HEK293T (cell line): ENCODE measurements around the gene CUL9.

Source experiments
- CTCF ChIA-PET: fragments of 350-600 bp; formaldehyde crosslinking; extraction: SDS; loops from one replicate; lab custom pipeline; 2021; ENCODE audit warnings: antibody characterized with exemption, inconsistent platforms; lab: Yijun Ruan, JAX
- POLR2A ChIA-PET: fragments of 350-600 bp; formaldehyde crosslinking; extraction: SDS; loops from one replicate; lab custom pipeline; 2020; ENCODE audit warnings: antibody characterized with exemption, inconsistent platforms; lab: Yijun Ruan, JAX
- DNase-seq: peaks from one replicate; pipeline ENCODE4 v3.0.0; 2012; ENCODE audit warnings: mixed read lengths; ENCODE audit errors: extremely low spot score
- ARNT ChIP-seq: fragments of 450-650 bp; IDR thresholded peaks from 2 replicates; pipeline ENCODE4 v1.6.1; 2017; ENCODE audit warnings: mild to moderate bottlenecking
- BHLHE40 ChIP-seq: fragments of 450-650 bp; IDR thresholded peaks from 2 replicates; pipeline ENCODE4 v1.6.1; 2016; ENCODE audit warnings: mild to moderate bottlenecking, moderate library complexity, borderline replicate concordance
- CTBP1 ChIP-seq: fragments of 450-650 bp; IDR thresholded peaks from 2 replicates; pipeline ENCODE4 v1.6.1; 2016; ENCODE audit warnings: borderline replicate concordance
- ELF4 ChIP-seq: fragments of 450-650 bp; IDR thresholded peaks from 2 replicates; pipeline ENCODE4 v1.6.1; 2017; ENCODE audit warnings: antibody characterized with exemption
- FOXA1 ChIP-seq: fragments of 450-650 bp; IDR thresholded peaks from 2 replicates; pipeline ENCODE4 v1.6.1; 2016; ENCODE audit warnings: mild to moderate bottlenecking
- FOXK2 ChIP-seq: fragments of 450-650 bp; IDR thresholded peaks from 2 replicates; pipeline ENCODE4 v1.6.1; 2016; ENCODE audit warnings: mild to moderate bottlenecking
- FOXM1 ChIP-seq: fragments of 450-650 bp; IDR thresholded peaks from 2 replicates; pipeline ENCODE4 v1.6.1; 2017; ENCODE audit warnings: mild to moderate bottlenecking, borderline replicate concordance
- HDGF ChIP-seq: fragments of 450-650 bp; IDR thresholded peaks from 2 replicates; pipeline ENCODE4 v1.6.1; 2017; ENCODE audit warnings: antibody characterized with exemption, borderline replicate concordance
- L3MBTL2 ChIP-seq: fragments of 450-650 bp; conservative IDR thresholded peaks from 2 replicates; pipeline ENCODE4 v1.6.1; 2016; ENCODE audit warnings: mild to moderate bottlenecking
- LEF1 ChIP-seq: fragments of 450-650 bp; IDR thresholded peaks from 2 replicates; pipeline ENCODE4 v1.6.1; 2017; ENCODE audit warnings: mild to moderate bottlenecking, borderline replicate concordance
- NFRKB ChIP-seq: fragments of 450-650 bp; IDR thresholded peaks from 2 replicates; pipeline ENCODE4 v1.6.1; 2016; ENCODE audit warnings: mild to moderate bottlenecking, moderate library complexity
- PKNOX1 ChIP-seq: fragments of 450-650 bp; IDR thresholded peaks from 2 replicates; pipeline ENCODE4 v1.6.1; 2016
- SP1 ChIP-seq: fragments of 450-650 bp; IDR thresholded peaks from 2 replicates; pipeline ENCODE4 v1.6.1; 2017
- SUZ12 ChIP-seq: fragments of 450-650 bp; IDR thresholded peaks from 2 replicates; pipeline ENCODE4 v1.6.1; 2016; ENCODE audit warnings: mild to moderate bottlenecking
- TARDBP ChIP-seq: fragments of 450-650 bp; IDR thresholded peaks from 2 replicates; pipeline ENCODE4 v1.6.1; 2016
- ZNF384 ChIP-seq: fragments of 450-650 bp; IDR thresholded peaks from 2 replicates; pipeline ENCODE4 v1.6.1; 2016

Gene CUL9

GRCh38 chr6:43189776-43190304 is 7.8 kb downstream of the CUL9 start:
- TF ChIP-seq LEF1: no peak
- no peak for TF ChIP-seq ZNF384
- no peak for TF ChIP-seq ELF4
- no peak for TF ChIP-seq HDGF
- TF ChIP-seq BHLHE40: no peak
- no peak for TF ChIP-seq FOXK2
- CTCF ChIA-PET: no interaction called here
- POLR2A ChIA-PET: interaction anchor here (1.2 to 3.6 kb wide), 3 partner anchors 8 to 261 kb away, joined by 3 to 18 read pairs (median 3); partner anchors contain the start of genes CNPY3 and CUL9

GRCh38 chr6:43192911-43193310 is 10.9 kb downstream of the CUL9 start:
- ChIA-PET CTCF (no interaction called here), POLR2A (interaction anchor here (3.6 kb wide), 1 partner anchor 11 kb away, joined by 18 read pairs; the partner anchor contains the start of gene CUL9)
- TF ChIP-seq ZNF384 (no peak), HDGF (no peak), SUZ12 (no peak), FOXA1 (no peak), CTBP1 (no peak), FOXM1 (no peak), NFRKB (no peak), BHLHE40 (no peak)
- DNase-seq: no peak

More at GRCh38 chr6:43189776-43190304, 7.8 kb downstream of the CUL9 start:
- no peak for DNase-seq

- POLR2A ChIA-PET: no interaction called here
- CTCF ChIA-PET: no interaction called here
- DNase-seq: no peak
- TF ChIP-seq TARDBP (no peak), CTBP1 (no peak), L3MBTL2 (no peak), BHLHE40 (no peak)
These were observed 11.9 kb downstream of the CUL9 start for GRCh38 chr6:43193929-43194328.

GRCh38 chr6:43196337-43196736 is 14.3 kb downstream of the CUL9 start:
- TF ChIP-seq CTBP1: no peak
- no peak for TF ChIP-seq NFRKB
- TF ChIP-seq SUZ12: no peak
- TF ChIP-seq HDGF: no peak
- TF ChIP-seq ZNF384: no peak
- TF ChIP-seq FOXM1: no peak
- no peak for TF ChIP-seq TARDBP
- TF ChIP-seq FOXA1: no peak
- ChIA-PET POLR2A (interaction anchor here (1.2 kb wide), 1 partner anchor 14 kb away, joined by 5 read pairs; the partner anchor contains the start of gene CUL9), CTCF (no interaction called here)
- DNase-seq: no peak

GRCh38 chr6:43199912-43200311 is 17.9 kb downstream of the CUL9 start:
- ChIA-PET CTCF (no interaction called here), POLR2A (interaction anchor here (1.0 kb wide), 1 partner anchor 47 kb away, joined by 3 read pairs; no protein-coding TSS in a partner anchor)
- no peak for DNase-seq
- TF ChIP-seq FOXM1: no peak
- no peak for TF ChIP-seq TARDBP
- TF ChIP-seq CTBP1: no peak
- no peak for TF ChIP-seq ELF4
- no peak for TF ChIP-seq ARNT
- no peak for TF ChIP-seq FOXA1
- TF ChIP-seq LEF1: no peak
- TF ChIP-seq SUZ12: no peak
- no peak for TF ChIP-seq BHLHE40
- no peak for TF ChIP-seq PKNOX1
- TF ChIP-seq ZNF384: no peak
- no peak for TF ChIP-seq HDGF
- no peak for TF ChIP-seq SP1
- TF ChIP-seq FOXK2: no peak
- no peak for TF ChIP-seq L3MBTL2
- TF ChIP-seq NFRKB: no peak

- no peak for DNase-seq
- ChIA-PET POLR2A (interaction anchor here (1.0 kb wide), 1 partner anchor 16 kb away, joined by 4 read pairs; no protein-coding TSS in a partner anchor), CTCF (no interaction called here)
- TF ChIP-seq BHLHE40 (no peak), ELF4 (no peak), NFRKB (no peak), ZNF384 (no peak), SP1 (no peak), ARNT (no peak), HDGF (no peak), FOXM1 (no peak), TARDBP (no peak), L3MBTL2 (no peak), FOXA1 (no peak), SUZ12 (no peak), FOXK2 (no peak)
These were observed 18.5 kb downstream of the CUL9 start for GRCh38 chr6:43200541-43200940.

GRCh38 chr6:43202451-43202850 is 20.5 kb downstream of the CUL9 start:
- no peak for DNase-seq
- ChIA-PET CTCF (no interaction called here), POLR2A (interaction anchor here (0.9 to 1.4 kb wide), 3 partner anchors 20 to 35 kb away, joined by 3 to 5 read pairs (median 3); partner anchors contain the start of gene CUL9)
- TF ChIP-seq L3MBTL2 (no peak), FOXK2 (no peak), CTBP1 (no peak), SUZ12 (no peak), ZNF384 (no peak), SP1 (no peak), LEF1 (no peak), FOXM1 (no peak), ELF4 (no peak), NFRKB (no peak), HDGF (no peak), FOXA1 (no peak), TARDBP (no peak)
